ENCODE results near the gene NBEAL2. TPM values are rescaled to one million over a fixed set of nuclear protein-coding genes. Genes with fewer than 3 reads are reported as not detected.

NBEAL2 gene
- total RNA-seq, 3 donors from 2014 or later: 75.5 to 86.9 (median 80.7) TPM

Other genes starting within 250 kb of the NBEAL2 start
- gene MYL3, start 116.2 kb upstream of the NBEAL2 start, total RNA-seq: not detected
- not detected for gene PTH1R, start 101.9 kb upstream of the NBEAL2 start, total RNA-seq
- gene CCDC12, start 2.9 kb upstream of the NBEAL2 start, total RNA-seq: 10 to 100 TPM; 75.9 to 77.6 (median 76.5) TPM
- gene SETD2, start 184.4 kb downstream of the NBEAL2 start, total RNA-seq: 10 to 100 TPM; 28.6 to 31.9 (median 30.1) TPM